Ishikawa (cell line): Measurements from ENCODE around the gene NMU.

Source experiments
- MAX ChIP-seq: IDR thresholded peaks from 2 replicates; pipeline ENCODE4 v1.6.1; 2012
- RAD21 ChIP-seq: IDR thresholded peaks from 2 replicates; pipeline ENCODE4 v1.6.1; 2012; ENCODE audit warnings: low read depth
- YY1 ChIP-seq: IDR thresholded peaks from 2 replicates; pipeline ENCODE4 v1.6.1; 2012; ENCODE audit warnings: low read depth

- TF ChIP-seq MAX = no peak
- no peak for TF ChIP-seq RAD21
- TF ChIP-seq YY1 = no peak
These were observed 60.6 kb downstream of the NMU start for GRCh38 chr4:55575513-55575912.
